GM12801 (cell line): Measurements from ENCODE around the gene DNM1.

Source experiments
- CTCF ChIP-seq: IDR thresholded peaks from one replicate; pipeline ENCODE4 v1.5.1; 2011; ENCODE audit warnings: control low read depth; ENCODE audit not compliant: insufficient read length; ENCODE audit errors: extremely low read depth

The DNM1 gene

GRCh38 chr9:128161215-128161902, 41.8 kb upstream of the DNM1 start:
- TF ChIP-seq CTCF: no peak

- no peak for TF ChIP-seq CTCF
Observed at GRCh38 chr9:128162215-128163026, 40.8 kb upstream of the DNM1 start.

GRCh38 chr9:128163027-128163515, 40.1 kb upstream of the DNM1 start:
- TF ChIP-seq CTCF: no peak

GRCh38 chr9:128163523-128164306, 39.5 kb upstream of the DNM1 start:
- TF ChIP-seq CTCF: no peak

GRCh38 chr9:128164307-128164885, 38.8 kb upstream of the DNM1 start:
- no peak for TF ChIP-seq CTCF

- TF ChIP-seq CTCF: no peak
Observed at GRCh38 chr9:128166169-128166568, 37.0 kb upstream of the DNM1 start.

GRCh38 chr9:128167209-128167608, 36.0 kb upstream of the DNM1 start:
- TF ChIP-seq CTCF: no peak
